Measurements from ENCODE around the gene DDIAS.
"Not testable (repeated sequence)": the region's sequence is repeated elsewhere in the genome, so short reads cannot be mapped to it uniquely, and the experiment has no call there.

Gene DDIAS

GRCh38 chr11:82927264-82927880 lies 25.8 kb downstream of the DDIAS start:
- DNase-seq: peak; percentile 41

- DNase-seq: no peak
Observed at GRCh38 chr11:82929121-82929520, 27.6 kb downstream of the DDIAS start.

GRCh38 chr11:82930229-82930628 lies 28.7 kb downstream of the DDIAS start:
- no peak for DNase-seq

GRCh38 chr11:82930734-82931133 lies 29.2 kb downstream of the DDIAS start:
- DNase-seq: no peak

- DNase-seq: no peak
Observed at GRCh38 chr11:82932564-82932963, 31.0 kb downstream of the DDIAS start.

GRCh38 chr11:82936261-82936660 lies 34.7 kb downstream of the DDIAS start:
- no peak for DNase-seq

GRCh38 chr11:82937554-82937953 lies 36.0 kb downstream of the DDIAS start:
- DNase-seq: no peak

GRCh38 chr11:82939456-82939855 lies 37.9 kb downstream of the DDIAS start:
- DNase-seq: no peak

GRCh38 chr11:82942376-82942775 lies 40.8 kb downstream of the DDIAS start:
- no peak for DNase-seq

- not testable (repeated sequence) for DNase-seq
Observed at GRCh38 chr11:82943430-82943829, 41.9 kb downstream of the DDIAS start.

GRCh38 chr11:82944198-82944597 lies 42.7 kb downstream of the DDIAS start:
- no peak for DNase-seq

- not testable (repeated sequence) for DNase-seq
Observed at GRCh38 chr11:82945041-82945440, 43.5 kb downstream of the DDIAS start.

- DNase-seq: no peak
Observed at GRCh38 chr11:82945682-82946081, 44.1 kb downstream of the DDIAS start.

GRCh38 chr11:82949352-82949751 lies 47.8 kb downstream of the DDIAS start:
- no peak for DNase-seq

GRCh38 chr11:82950502-82950901 lies 49.0 kb downstream of the DDIAS start:
- DNase-seq: not testable (repeated sequence)

GRCh38 chr11:82955736-82956453 lies 54.4 kb downstream of the DDIAS start:
- not testable (repeated sequence) for DNase-seq

- DNase-seq: no peak
Observed at GRCh38 chr11:82959987-82960778, 58.6 kb downstream of the DDIAS start.

GRCh38 chr11:82960779-82961143 lies 59.2 kb downstream of the DDIAS start:
- no peak for DNase-seq

GRCh38 chr11:82962021-82962420 lies 60.5 kb downstream of the DDIAS start:
- DNase-seq: not testable (repeated sequence)

GRCh38 chr11:82967381-82967780 lies 65.8 kb downstream of the DDIAS start:
- no peak for DNase-seq

GRCh38 chr11:82969811-82970210 lies 68.3 kb downstream of the DDIAS start:
- no peak for DNase-seq

GRCh38 chr11:82970507-82971083 lies 69.1 kb downstream of the DDIAS start:
- not testable (repeated sequence) for DNase-seq

GRCh38 chr11:82971519-82971946 lies 70.0 kb downstream of the DDIAS start:
- DNase-seq: not testable (repeated sequence)
